D721Med (cell line): ENCODE measurements around the gene USP20.

Experiments
- DNase-seq: peaks from one replicate; pipeline ENCODE4 v3.0.0; 2011; ENCODE audit warnings: low spot score; ENCODE audit not compliant: insufficient read length
- FAIRE-seq: peaks from 2 replicates; lab custom pipeline; 2011; peaks lifted over from hg19 to GRCh38; lab: Jason Lieb, UNC
- CTCF ChIP-seq: IDR thresholded peaks from 2 replicates; pipeline ENCODE4 v1.5.1; 2012; ENCODE audit warnings: mild to moderate bottlenecking, control low read depth; ENCODE audit not compliant: insufficient read depth; ENCODE audit errors: missing control alignments

The USP20 gene

DNA sequence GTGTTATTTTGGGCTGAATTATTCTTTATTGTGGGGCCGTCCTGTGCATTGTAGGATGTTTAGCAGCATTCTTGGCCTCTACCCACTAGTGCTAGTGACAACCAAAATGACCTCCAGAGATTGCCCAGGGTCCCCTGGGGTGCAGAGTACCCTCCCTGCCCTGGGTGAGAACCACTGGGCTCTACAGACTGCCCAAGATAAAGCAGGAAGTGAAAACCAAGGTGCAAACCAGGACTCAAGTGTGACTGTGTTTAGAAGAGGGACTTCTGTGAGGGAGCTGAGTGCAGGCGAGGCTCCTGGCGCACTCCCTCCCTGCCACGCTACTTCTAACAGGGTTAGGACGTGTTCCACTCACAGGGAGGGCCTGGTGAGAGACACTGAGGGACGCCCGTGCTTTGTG lies 41.6 kb downstream of the USP20 start:
- no peak for TF ChIP-seq CTCF
- DNase-seq (no peak), FAIRE-seq (no peak)

- FAIRE-seq (no peak), DNase-seq (no peak)
Observed at GRCh38 chr9:129878291-129878690, 43.0 kb downstream of the USP20 start.

DNA sequence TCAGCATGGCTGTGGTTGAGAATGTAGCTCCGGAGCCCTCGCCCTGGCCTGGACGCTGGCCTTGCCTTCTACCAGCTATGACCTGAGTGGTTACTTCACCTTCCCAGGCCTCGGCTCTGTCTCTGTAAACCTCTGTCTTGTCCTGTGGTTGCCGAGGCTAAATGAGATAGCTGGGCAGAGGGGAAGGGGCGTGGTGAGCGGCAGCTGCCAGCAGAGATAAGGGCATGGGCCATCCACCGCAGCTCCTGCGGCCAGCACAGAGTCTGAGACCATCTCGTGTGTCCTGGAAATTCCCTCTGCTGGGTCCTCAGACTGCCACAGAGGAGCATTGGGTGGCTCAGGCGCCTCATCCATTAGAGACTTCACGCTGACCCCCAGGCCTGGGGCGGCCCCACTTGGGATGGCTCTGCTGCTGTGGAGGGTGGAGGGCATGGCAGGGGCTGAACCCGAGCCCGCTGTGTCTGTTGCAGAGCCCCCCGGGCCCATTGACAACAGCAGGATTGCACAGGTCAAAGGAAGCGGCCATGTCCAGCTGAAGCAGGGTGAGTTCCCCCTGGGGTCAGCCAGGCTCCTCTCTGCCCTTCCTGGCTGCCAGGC lies 43.9 kb downstream of the USP20 start:
- no peak for TF ChIP-seq CTCF
- FAIRE-seq (no peak), DNase-seq (no peak)

More at GRCh38 chr9:129878291-129878690, 43.0 kb downstream of the USP20 start:
- TF ChIP-seq CTCF, result no peak

DNA sequence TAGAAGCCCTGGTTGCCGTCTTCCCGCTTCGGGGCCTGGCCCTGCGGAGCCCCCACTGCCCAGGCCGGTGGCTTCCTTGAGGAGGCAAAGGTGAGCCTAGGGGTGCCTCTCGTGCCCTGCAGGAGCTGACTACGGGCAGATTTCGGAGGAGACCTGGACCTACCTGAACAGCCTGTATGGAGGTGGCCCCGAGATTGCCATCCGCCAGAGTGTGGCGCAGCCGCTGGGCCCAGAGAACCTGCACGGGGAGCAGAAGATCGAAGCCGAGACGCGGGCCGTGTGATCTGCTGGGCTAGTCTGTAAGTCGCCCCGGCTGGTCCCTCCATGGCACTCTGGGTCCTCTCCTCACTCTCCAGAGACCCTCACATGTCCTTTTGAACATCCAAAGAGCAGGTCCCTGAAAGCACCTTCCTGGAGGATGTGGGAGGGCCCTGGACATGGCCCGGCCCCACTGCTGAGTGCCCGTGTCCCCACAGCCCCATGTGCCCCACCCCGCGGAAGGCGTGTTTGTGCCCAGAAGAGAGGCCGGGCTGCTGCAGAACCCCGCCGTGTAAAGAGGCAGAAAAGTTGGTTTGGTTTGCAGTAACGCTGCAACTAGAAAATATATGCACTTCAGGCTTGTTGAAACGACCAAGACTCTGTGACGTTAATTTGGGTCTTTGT lies 44.9 kb downstream of the USP20 start:
- FAIRE-seq, result no peak
- TF ChIP-seq CTCF, result no peak

GRCh38 chr9:129880654-129881546 lies 45.6 kb downstream of the USP20 start:
- FAIRE-seq (no peak), DNase-seq (no peak)
- no peak for TF ChIP-seq CTCF

More for the DNA sequence above, 44.9 kb downstream of the USP20 start:
- no peak for DNase-seq

GRCh38 chr9:129881547-129882324 lies 46.5 kb downstream of the USP20 start:
- no peak for TF ChIP-seq CTCF
- no peak for FAIRE-seq
- DNase-seq, result no peak
